Measurements from ENCODE around the gene ACIN1. TPM values are rescaled to one million over a fixed set of nuclear protein-coding genes. Genes with fewer than 3 reads are reported as not detected.

The ACIN1 gene
- total and polyA plus RNA-seq, 9 of the 15 experiments (the other 6 are each of a cell fraction or from before 2014, with no cell fraction given): 5.0 to 196 (median 129) TPM

- peak overlapping the region; percentile 66 for H3K4me2 ChIP-seq (ENCODE audit: insufficient read depth, low read length)
- TF ChIP-seq HMGN3 (IDR thresholded peaks at IDR 0.05; ENCODE audit: borderline replicate concordance, extremely low read depth, insufficient read length, low read depth, low read length): no peak
- TF ChIP-seq TFAP4 (CRISPR knock-in tag; IDR thresholded peaks at IDR 0.05; ENCODE audit: borderline replicate concordance): 0 out of 2 replicates have a peak, but pooled peaks have one; percentile 4
- peak; percentile 40; the same call in 1 of the 2 replicates for TF ChIP-seq ZNF316 (IDR thresholded peaks at IDR 0.05)
- H3K27me3 ChIP-seq (ENCODE audit: control insufficient read depth in 2 of 2, insufficient read depth in 2 of 2, low read length in 2 of 2): no peaks in the 10 kb centered on the region
- no peak for DNase-seq (ENCODE audit: extremely low read depth in 1 of 4, low spot score in 3 of 4)
- ATAC-seq: no peak
- POLR2A ChIA-PET: interaction anchor here (0.6 to 1.5 kb wide), 4 partner anchors 16 to 65 kb away, joined by 3 to 5 read pairs (median 3); no protein-coding TSS in a partner anchor
- H3K9me1 ChIP-seq (ENCODE audit: control insufficient read depth, insufficient read depth, low read length): no peaks in the 10 kb centered on the region
- intact Hi-C loops (cut with micrococcal nuclease): no loop called here
- H2AFZ ChIP-seq (ENCODE audit: low read depth, low read length): 0 out of 2 replicates have a peak overlapping the region, but pooled peaks have one; percentile 4
- no peaks in the 10 kb centered on the region for H3K9me3 ChIP-seq (replicated peaks; ENCODE audit: control insufficient read depth, insufficient read depth, low read depth, low read length)
- in situ Hi-C loops (cut with MboI): no loop called here
- no peak overlapping the region; the same call in 2 of the 3 replicates for H3K27ac ChIP-seq (ENCODE audit: extremely low read depth, low read depth, low read length)
- no peak overlapping the region for H3K9ac ChIP-seq (ENCODE audit: insufficient read depth in 1 of 2, low read depth in 2 of 2, low read length in 2 of 2)
- BruUV-seq (replicated peaks): no TSS peak
- H3K79me2 ChIP-seq (ENCODE audit: control insufficient read depth, insufficient read depth, low read length): no peaks in the 10 kb centered on the region
- H3K4me1 ChIP-seq (replicated peaks in 1 of 2; ENCODE audit: control insufficient read depth in 2 of 2, insufficient read depth in 2 of 2, low read length in 2 of 2): peaks cover 30 to 35% of the 10 kb centered on the region in 2 experiments
- CTCF ChIA-PET (ENCODE audit: low intra/inter-chr PET ratio): interaction anchor here (1.5 kb wide), 1 partner anchor 9 kb away, joined by 5 read pairs; no protein-coding TSS in a partner anchor
- WGBS (ENCODE audit: insufficient coverage, low coverage, missing lambda C conversion rate): 61% methylated on average over 7 of the region's 7 CpGs
- no peak overlapping the region for H3K4me3 ChIP-seq
- peaks cover 3% of the 10 kb centered on the region; the same call in 1 of the 3 replicates for H3K36me3 ChIP-seq (ENCODE audit: control insufficient read depth, insufficient read depth, low read length)
- no peak for FAIRE-seq
- H4K20me1 ChIP-seq (replicated peaks; ENCODE audit: control insufficient read depth, insufficient read depth, low read length): no peaks in the 10 kb centered on the region
Measured at GRCh38 chr14:23129759-23130316, 34.9 kb upstream of the ACIN1 start.

Measured in K562 (cell line).